Cerebellar cortex (tissue), 1 donor: ENCODE measurements around the gene NR2E1.
A peak's percentile ranks its signal among the peaks of the same experiment; 100 is the strongest.

ENCODE experiments used
- DNase-seq: peaks from one replicate; pipeline ENCODE4 v3.0.0-alpha.2; 2015; ENCODE audit warnings: low spot score

The NR2E1 gene

GRCh38 chr6:108165714-108166663 lies at the start of gene NR2E1:
TSS of gene NR2E1 (plus strand) at chr6:108166022. CDS start at chr6:108166766, 744 bp downstream.
- no peak for DNase-seq

GRCh38 chr6:108116546-108117426 lies 49.0 kb upstream of the NR2E1 start:
- no peak for DNase-seq

- DNase-seq: no peak
Observed at GRCh38 chr6:108117427-108118358, 48.1 kb upstream of the NR2E1 start.

- DNase-seq: no peak
Observed at GRCh38 chr6:108118359-108118724, 47.5 kb upstream of the NR2E1 start.

GRCh38 chr6:108118810-108119768 lies 46.7 kb upstream of the NR2E1 start:
- no peak for DNase-seq

- DNase-seq: no peak
Observed at GRCh38 chr6:108119769-108120141, 46.1 kb upstream of the NR2E1 start.

- no peak for DNase-seq
Observed at GRCh38 chr6:108120311-108120710, 45.5 kb upstream of the NR2E1 start.

GRCh38 chr6:108121612-108122011 lies 44.2 kb upstream of the NR2E1 start:
- DNase-seq: no peak

- DNase-seq: no peak
Observed at GRCh38 chr6:108123481-108123929, 42.3 kb upstream of the NR2E1 start.

GRCh38 chr6:108123946-108124345 lies 41.9 kb upstream of the NR2E1 start:
- DNase-seq: no peak

- DNase-seq: no peak
Observed at GRCh38 chr6:108127056-108127455, 38.8 kb upstream of the NR2E1 start.

- no peak for DNase-seq
Observed at GRCh38 chr6:108127826-108128225, 38.0 kb upstream of the NR2E1 start.

- DNase-seq: no peak
Observed at GRCh38 chr6:108130262-108130661, 35.6 kb upstream of the NR2E1 start.

- no peak for DNase-seq
Observed at GRCh38 chr6:108132863-108133262, 33.0 kb upstream of the NR2E1 start.

GRCh38 chr6:108133594-108134179 lies 32.1 kb upstream of the NR2E1 start:
- DNase-seq: peak; percentile 56

GRCh38 chr6:108134213-108134970 lies 31.4 kb upstream of the NR2E1 start:
- DNase-seq: peak; percentile 14

- DNase-seq: no peak
Observed at GRCh38 chr6:108142240-108142639, 23.6 kb upstream of the NR2E1 start.

GRCh38 chr6:108145639-108146038 lies 20.2 kb upstream of the NR2E1 start:
- DNase-seq: no peak

GRCh38 chr6:108152446-108152845 lies 13.4 kb upstream of the NR2E1 start:
- no peak for DNase-seq
